Embryonic facial prominence (tissue), 1 donor: ENCODE data around the gene HAPLN3.
A peak's percentile ranks its signal among the peaks of the same experiment; 100 is the strongest.
"Not testable (repeated sequence)": the region's sequence is repeated elsewhere in the genome, so short reads cannot be mapped to it uniquely, and the experiment has no call there.

ENCODE experiments used
- DNase-seq: peaks from one replicate; pipeline ENCODE4 v3.0.0-alpha.2; 2016; ENCODE audit errors: extremely low spot score

Gene HAPLN3, protein sequence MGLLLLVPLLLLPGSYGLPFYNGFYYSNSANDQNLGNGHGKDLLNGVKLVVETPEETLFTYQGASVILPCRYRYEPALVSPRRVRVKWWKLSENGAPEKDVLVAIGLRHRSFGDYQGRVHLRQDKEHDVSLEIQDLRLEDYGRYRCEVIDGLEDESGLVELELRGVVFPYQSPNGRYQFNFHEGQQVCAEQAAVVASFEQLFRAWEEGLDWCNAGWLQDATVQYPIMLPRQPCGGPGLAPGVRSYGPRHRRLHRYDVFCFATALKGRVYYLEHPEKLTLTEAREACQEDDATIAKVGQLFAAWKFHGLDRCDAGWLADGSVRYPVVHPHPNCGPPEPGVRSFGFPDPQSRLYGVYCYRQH

DNA sequence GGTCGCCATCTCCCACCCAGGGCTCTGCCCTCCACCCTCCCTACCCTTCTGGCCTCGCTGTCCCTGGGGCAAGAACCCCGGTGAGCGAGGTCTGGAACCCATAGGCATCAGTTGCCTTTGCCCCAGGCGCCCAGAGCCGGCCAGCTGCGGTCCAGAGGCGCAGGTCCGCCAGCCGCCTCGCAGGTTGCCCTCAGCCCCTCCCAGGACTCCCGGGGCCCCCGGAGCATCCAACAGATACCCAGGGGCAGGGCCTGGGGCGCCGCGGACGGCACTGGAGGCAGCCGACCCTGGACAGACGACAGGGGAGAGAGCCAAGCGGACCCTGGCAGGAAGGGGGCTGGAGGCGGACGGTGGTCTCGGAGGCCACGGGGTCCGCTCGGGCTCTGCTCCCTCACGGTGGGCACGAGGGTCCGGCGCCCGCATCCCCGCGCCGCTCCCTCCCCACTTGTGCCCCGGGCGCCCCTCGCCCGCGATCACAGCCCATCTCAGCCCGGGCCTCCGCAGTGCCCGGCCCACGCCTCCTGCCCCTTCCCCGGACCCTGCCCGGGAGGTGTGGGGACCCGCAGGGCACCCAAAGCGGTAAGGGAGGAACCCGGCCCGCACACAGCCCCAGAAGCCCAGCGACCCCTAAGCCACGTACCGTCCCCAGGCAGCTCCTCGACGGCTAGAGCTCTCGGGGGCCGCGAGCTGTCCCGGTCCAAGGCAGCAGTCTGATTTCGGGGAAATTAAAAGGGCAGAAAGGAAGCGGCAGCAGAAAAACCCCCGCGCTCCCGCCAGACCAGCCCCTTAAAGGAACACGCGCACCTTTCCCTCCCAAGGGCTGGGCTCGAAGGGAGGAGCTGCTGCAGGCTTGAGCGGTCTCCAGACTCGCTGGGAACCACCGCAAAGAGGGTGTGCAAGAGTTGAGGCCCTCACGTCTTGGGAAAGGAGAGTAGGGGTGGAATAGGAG, at the start of gene HAPLN3:
HAPLN3 (minus strand) TSS at position 726 of the 949 bp plus-strand sequence. CDS start 8,246 bp downstream, outside the sequence.
- no peak for DNase-seq

DNA sequence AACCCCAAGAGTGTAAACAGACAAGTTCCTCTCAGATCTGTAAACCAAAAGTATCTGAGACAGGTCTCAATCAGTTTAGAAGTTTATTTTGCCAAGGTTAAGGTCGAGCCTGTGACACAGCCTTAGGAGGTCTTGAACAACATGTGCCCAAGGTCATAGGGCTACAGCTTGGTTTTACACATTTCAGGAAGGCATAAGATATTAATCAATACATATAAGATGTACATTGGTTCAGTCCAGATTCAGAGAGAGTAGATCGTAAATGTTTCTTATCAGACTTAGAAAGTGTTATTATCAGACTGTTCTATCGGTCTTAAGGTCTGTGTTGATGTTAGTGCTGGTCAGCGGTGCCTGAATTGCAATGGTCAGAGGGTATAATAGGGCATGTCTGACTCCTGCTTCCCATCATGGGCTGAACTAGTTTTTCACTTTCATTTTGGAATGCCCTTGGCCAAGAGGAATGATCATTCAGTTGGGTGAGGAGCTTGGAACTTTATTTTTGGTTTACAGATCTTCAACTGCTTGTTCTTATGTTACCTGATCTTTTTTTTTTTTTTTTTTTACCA, 44.8 kb upstream of the HAPLN3 start:
- no peak for DNase-seq

GRCh38 chr15:88939486-88939806, 44.1 kb upstream of the HAPLN3 start:
- DNase-seq = no peak

DNA sequence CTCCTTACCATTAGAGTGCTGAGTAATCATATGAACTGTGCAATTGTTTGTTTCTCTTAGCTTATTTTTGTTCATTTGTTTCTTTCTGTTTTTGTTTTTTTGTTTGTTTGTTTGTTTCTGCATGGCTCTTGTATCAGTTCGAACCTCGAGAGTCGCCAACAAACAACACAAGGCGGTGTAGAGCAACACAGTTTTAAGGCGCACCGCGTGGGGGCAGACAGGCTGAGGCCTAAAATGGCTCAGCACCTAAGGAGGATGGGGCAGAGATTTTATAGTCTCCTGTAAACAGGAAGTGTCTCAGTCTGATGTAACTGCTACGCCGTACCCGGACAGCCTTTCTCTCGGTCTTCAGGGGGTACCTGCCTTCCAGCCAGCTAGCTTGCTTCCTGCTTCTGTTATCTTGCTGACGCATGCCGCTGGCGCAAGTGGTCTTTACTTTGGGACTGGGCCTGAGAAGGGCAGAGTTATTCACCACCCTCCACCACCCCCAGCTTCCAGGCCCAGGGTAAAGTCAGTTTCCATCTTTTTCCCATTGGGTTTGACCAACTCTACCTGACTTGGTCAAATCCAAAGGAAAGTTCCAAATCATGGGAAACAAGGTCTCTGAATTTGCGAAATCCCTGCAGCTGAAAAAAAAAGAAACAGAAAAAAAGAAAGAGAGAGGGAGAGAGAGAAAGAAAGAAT, 43.6 kb upstream of the HAPLN3 start:
- no peak for DNase-seq

DNA sequence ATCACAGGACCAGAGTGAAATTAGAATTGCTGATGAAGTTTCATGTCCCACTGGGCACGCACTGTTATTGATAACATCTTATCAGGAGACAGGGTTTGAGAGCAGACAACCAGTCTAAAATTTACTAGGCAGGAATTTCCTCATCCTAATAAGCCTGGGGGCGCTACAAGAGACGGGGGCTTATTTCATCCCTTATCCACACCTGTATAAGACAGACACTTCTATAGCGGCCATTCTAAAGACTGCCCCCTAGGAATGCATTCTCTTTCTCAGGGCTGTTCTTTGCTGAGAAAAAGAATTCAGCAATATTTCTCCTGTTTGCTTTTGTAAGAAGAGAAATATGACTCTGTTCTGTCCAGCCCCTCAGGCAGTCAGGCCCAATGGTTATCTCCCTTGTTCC, 39.1 kb upstream of the HAPLN3 start:
- not testable (repeated sequence) for DNase-seq

- no peak for DNase-seq
Measured at GRCh38 chr15:88932875-88933330, 37.6 kb upstream of the HAPLN3 start.

DNA sequence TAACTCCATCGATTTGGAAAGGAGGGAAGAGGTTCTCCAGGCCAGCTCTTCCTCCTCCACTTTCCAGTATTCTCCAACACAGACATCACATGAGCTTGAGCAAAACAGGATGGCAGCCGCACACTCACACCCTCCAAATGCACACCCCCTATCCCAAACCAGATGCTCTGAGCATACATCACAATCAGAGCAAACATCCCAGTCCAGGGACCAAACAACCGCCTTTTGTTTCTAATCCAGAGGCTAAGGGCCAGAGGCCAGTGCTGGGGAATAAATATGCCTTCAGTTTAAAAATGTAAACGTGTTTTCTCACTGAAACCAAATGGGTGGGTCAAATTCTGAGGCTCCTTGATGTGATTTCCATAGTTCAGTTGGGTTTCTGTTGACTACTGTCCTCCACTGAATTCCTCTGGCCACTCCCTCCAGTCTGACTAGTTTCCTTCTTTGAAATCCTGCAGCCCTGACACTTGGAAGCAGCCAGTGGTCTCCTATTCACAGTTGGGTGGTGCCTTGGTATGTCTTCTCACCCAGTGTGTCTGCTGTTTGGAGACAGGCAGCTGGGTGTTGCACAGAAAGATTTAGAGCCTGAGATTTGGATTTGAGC, 37.0 kb upstream of the HAPLN3 start:
- DNase-seq = no peak

DNA sequence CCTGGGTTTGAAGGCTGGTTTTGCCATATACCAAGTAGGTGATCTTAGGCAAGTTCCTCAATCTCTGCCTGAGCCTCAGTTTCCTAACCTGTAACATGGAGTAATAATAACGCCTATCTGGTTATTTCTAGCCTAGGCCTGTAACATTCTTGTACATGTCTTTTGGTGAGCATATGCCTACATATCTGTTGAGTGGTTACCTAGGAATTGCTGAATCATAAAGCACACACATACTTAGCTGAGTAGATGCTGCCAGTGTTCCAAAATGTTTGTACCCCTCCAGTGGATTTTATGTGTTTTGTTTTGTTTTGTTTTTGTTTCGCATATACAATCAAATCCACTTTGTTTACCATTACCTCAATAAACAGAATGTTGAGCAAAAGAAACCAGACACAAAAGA, 35.2 kb upstream of the HAPLN3 start:
- DNase-seq = no peak

DNA sequence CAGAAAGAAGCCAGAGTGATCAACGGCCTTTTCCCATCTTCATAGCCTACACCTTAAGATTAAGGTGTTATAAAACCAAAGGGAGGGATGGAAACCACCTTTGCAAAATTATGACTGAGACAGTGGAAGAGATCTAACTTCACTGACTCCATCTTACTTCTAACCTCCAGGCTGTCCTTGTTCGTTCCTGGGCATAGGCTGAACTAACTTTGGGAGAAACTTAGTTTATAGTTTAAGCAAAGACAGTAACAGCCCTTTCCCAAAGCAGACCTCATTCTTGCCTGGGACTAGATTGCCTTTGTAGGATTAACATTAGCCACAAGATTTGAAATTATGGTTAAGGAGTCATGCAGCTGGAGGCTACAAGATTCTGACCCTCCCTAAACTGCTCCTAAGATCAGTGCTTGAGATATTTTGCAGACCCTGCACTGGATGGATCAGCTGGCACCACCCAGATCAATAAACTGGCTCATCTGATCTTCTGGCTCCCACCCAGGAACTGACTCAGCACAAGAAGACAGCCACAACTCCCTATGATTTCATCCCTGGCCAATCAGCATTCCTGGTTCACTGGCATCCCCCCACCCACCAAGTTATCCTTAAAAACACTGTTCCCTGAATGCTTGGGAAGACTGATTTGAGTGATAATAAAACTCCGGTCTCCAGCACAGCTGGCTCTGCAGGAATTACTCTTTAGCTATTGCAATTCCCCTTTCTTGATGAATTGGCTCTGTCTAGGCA, 34.2 kb upstream of the HAPLN3 start:
- not testable (repeated sequence) for DNase-seq

DNA sequence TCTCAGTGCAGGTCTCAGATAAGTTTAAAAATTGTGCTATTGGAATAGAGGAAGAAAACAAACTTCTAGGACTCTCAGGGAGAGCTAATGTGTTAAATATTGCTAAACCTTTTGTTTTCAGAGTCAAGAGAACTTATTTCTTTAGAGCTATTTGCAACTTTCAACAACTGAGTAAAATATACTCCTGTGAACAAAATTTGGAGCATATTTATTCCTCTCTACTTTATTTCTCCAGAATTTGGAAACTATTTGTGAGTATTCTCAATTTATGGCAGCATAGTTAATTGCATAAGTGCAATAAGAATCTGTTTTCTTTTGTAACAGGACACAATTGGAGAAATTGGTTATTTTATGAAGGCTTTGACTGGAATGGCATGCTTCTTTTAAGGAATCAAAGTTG, 32.8 kb upstream of the HAPLN3 start:
- DNase-seq = not testable (repeated sequence)

GRCh38 chr15:88925648-88926047, 30.3 kb upstream of the HAPLN3 start:
- not testable (repeated sequence) for DNase-seq

DNA sequence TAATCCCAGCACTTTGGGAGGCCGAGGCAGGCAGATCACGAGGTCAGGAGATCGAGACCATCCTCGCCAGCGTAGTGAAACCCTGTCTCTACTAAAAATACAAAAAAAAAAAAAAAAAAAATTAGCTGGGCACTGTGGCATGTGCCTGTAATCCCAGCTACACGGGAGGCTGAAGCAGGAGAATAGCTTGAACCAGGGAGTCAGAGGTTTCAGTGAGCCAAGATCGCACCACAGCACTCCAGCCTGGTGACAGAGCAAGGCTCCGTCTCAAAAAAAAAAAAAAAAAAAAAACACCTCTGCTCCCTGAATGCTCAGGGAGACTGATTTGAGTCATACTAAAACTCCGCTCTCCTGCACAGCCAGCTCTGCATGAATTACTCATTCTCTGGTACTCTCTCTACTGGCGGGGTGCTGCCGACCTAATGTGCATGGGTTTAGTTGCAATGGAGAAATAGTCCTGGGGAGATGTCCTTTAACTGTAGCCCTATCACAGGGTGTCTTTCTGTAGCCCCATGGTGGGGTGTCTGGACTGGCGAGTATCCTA, 25.6 kb upstream of the HAPLN3 start:
- not testable (repeated sequence) for DNase-seq

DNA sequence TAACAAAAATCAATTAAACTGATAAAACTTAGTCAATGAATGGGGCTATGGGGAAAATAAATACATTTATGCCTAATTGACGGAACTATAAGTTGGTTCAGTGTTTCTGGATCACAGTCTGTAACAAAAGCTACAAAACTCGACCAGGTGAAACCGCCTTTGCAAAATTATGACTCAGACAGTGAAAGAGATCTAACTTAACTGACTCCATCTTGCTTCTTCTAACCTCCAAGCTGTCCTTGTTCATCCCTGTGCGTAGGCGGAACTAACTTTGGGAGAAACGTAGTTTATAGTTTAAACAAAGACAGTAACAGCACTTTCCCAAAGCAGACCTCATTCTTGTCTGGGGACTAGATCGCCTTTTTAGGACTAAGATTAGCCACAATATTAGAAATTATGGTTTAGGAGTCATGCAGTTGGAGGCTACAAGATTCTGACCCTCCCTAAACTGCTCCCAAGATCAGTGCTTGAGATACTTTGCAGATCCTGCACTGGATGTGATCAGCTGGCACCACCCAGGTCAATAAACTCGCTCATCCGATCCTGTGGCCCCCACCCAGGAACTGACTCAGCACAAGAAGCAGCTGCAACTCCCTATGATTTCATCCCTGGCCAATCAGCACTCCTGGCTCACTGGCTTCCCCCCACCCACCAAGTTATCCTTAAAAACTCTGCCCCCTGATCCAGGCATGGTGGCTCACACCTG, 25.0 kb upstream of the HAPLN3 start:
- DNase-seq = no peak

GRCh38 chr15:88918738-88919137, 23.4 kb upstream of the HAPLN3 start:
- DNase-seq = peak; percentile 3

- DNase-seq = peak; percentile 4
Measured at GRCh38 chr15:88917760-88918159, 22.4 kb upstream of the HAPLN3 start.

DNA sequence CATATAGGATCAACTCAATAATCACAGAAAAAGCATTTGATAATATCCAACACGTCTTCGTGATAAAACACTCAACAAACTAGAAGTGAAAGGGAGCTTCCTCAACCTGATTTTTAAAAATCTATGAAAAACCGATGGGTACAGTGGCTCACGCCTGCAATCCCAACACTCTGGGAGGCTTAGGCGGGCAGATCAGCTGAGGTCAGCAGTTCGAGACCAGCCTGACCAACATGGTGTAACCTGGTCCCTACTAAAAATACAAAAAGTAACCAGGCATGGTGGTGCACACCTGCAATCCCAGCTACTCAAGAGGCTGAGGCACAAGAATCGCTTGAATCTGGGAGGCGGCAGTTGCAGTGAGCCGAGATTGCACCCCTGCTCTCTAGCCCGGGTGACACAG, 20.0 kb upstream of the HAPLN3 start:
- no peak for DNase-seq

- no peak for DNase-seq
Measured at GRCh38 chr15:88913850-88914169, 18.5 kb upstream of the HAPLN3 start.

DNA sequence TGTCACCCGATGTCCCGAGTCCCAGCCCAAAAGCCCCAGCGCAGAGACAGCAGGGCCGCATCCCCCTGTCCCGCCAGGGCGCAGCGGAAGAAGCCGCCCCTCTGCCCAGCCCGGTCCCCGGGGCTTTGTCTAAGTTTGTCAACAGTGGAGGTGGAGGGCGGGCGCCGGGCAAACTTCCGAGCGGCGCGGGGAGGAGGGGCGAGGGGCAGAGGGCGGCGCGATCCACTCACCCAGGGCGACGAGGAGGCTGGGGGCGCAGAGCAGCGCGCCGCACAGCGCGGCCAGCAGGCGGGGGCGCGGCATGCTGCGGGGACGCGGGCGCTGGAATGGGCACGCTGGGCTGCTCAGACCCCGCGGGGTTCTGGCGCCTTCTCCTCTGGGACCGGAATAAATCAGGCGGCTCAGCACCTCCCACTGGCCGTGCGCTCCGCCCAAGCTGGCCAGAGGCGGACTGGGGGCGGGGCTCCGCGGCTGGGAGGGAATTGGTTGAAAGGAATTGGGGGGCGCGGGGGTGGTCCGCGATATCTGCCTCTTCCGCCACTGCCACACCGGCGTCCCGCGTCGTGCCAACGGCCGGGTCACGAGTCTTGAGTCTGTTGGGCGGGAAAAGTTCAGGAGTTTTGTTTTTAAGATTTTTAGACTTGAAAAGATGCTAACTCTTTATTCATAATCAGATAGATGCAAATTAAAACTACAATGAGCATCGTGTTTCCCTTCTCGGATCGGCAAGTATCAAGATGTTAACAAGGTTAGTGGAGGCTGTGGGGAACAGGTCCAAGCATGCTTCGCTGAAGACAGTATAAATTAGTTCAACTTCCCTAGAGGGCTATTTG, 17.9 kb upstream of the HAPLN3 start, which contains the start of gene MFGE8:
MFGE8 (minus strand) TSS at position 363 of the 833 bp plus-strand sequence; CDS start at position 303, 60 bp downstream.
- no peak for DNase-seq

GRCh38 chr15:88912500-88912921, 17.2 kb upstream of the HAPLN3 start:
- no peak for DNase-seq
